B cell (primary cell): ENCODE measurements around the gene ZBTB44. TPM values are rescaled to one million over a fixed set of nuclear protein-coding genes. Genes with fewer than 3 reads are reported as not detected.

Experiments used
- ATAC-seq: fragments of 200-7000 bp; cut with Tn5 transposase; one replicate; pipeline ENCODE4 v1.10.0; 2021; ENCODE audit warnings: low read depth, mild to moderate bottlenecking, moderate number of reproducible peaks, moderate library complexity
- CTCF ChIA-PET: fragments of 350-600 bp; sonication (Branson Sonifier 250); formaldehyde crosslinking; loops from one replicate; lab custom pipeline; 2021; ENCODE audit warnings: antibody characterized with exemption, inconsistent platforms; lab: Charles Lee
- POLR2A ChIA-PET: fragments of 350-600 bp; sonication (Branson Sonifier 250); formaldehyde crosslinking; loops from one replicate; lab custom pipeline; 2021; ENCODE audit warnings: antibody characterized with exemption; lab: Charles Lee
- DNase-seq: peaks from one replicate; pipeline ENCODE4 v3.0.0; 2013
- H2AFZ ChIP-seq: 2 replicates; pipeline ENCODE4 v1.6.1; 2012; ENCODE audit warnings: mild to moderate bottlenecking, low read depth, low read length; ENCODE audit not compliant: insufficient read depth, poor library complexity, severe bottlenecking
- H3K27ac ChIP-seq, 2 donors: 1 replicate in 1 of 2; 2 replicates in 1 of 2; pipeline ENCODE4 v1.5.1; 2012 to 2013; ENCODE audit warnings: low read length in 2 of 2, mild to moderate bottlenecking in 2 of 2, moderate library complexity in 1 of 2
- H3K27me3 ChIP-seq, 4 experiments: fragments of 200-600 bp in 1 of 4; sonication (generic) in 1 of 4; replicated peaks in 1 of 4; 1 replicate in 2 of 4; 2 replicates in 2 of 4; pipeline versions ENCODE4 v1.6.1 to v1.7.0; 2013 to 2016; ENCODE audit warnings: low read length in 3 of 4, mild to moderate bottlenecking in 2 of 4, mixed read lengths in 1 of 4, moderate library complexity in 1 of 4; ENCODE audit not compliant: insufficient read depth in 4 of 4, control insufficient read depth in 3 of 4; ENCODE audit errors: control extremely low read depth in 1 of 4
- H3K36me3 ChIP-seq, 2 experiments: replicated peaks in 1 of 2; 1 replicate in 1 of 2; 2 replicates in 1 of 2; pipeline versions ENCODE4 v1.6.1 to v1.7.1; 2013; ENCODE audit warnings: low read length in 1 of 2; ENCODE audit not compliant: insufficient read depth in 2 of 2, control insufficient read depth in 1 of 2; ENCODE audit errors: control extremely low read depth in 1 of 2, extremely low read depth in 1 of 2
- H3K4me1 ChIP-seq, 2 donors: fragments of 200-600 bp in 1 of 2; sonication (generic) in 1 of 2; 1 replicate in 1 of 2; 2 replicates in 1 of 2; pipeline versions ENCODE4 v1.5.1 to v1.6.1; 2013 to 2017; ENCODE audit warnings: low read length in 2 of 2; ENCODE audit not compliant: control insufficient read depth in 2 of 2, insufficient read depth in 2 of 2
- H3K4me2 ChIP-seq: replicated peaks from 2 replicates; pipeline ENCODE3; 2012; ENCODE audit warnings: mild to moderate bottlenecking, low read depth, low read length; ENCODE audit not compliant: poor library complexity, severe bottlenecking
- H3K4me3 ChIP-seq, 5 experiments: fragments of 200-600 bp in 1 of 5; sonication (generic) in 1 of 5; 1 replicate in 3 of 5; 2 replicates in 2 of 5; pipeline versions ENCODE4 v1.5.1 to v1.7.0; 2011 to 2016; ENCODE audit warnings: low read length in 4 of 5, mild to moderate bottlenecking in 4 of 5, low read depth in 2 of 5, control low read depth in 1 of 5, moderate library complexity in 1 of 5; ENCODE audit not compliant: insufficient read depth in 1 of 5; ENCODE audit errors: control extremely low read depth in 1 of 5, extremely low read depth in 1 of 5
- H3K79me2 ChIP-seq: fragments of 200-600 bp; sonication (generic); one replicate; pipeline ENCODE4 v1.6.0; 2016; ENCODE audit warnings: low read length; ENCODE audit not compliant: control insufficient read depth, insufficient read depth
- H3K9ac ChIP-seq: fragments of 200-600 bp; sonication (generic); 2 replicates; pipeline ENCODE4 v1.6.1; 2017; ENCODE audit warnings: mild to moderate bottlenecking, low read length, moderate library complexity
- H3K9me3 ChIP-seq, 3 donors: one replicate each; pipeline versions ENCODE4 v1.6.1 to v1.7.1; 2013; ENCODE audit warnings: low read length in 2 of 3; ENCODE audit not compliant: control insufficient read depth in 2 of 3, insufficient read depth in 1 of 3; ENCODE audit errors: control extremely low read depth in 1 of 3
- H4K20me1 ChIP-seq: 2 replicates; pipeline ENCODE4 v1.6.0; 2012; ENCODE audit warnings: mild to moderate bottlenecking, low read length; ENCODE audit not compliant: insufficient read depth, control insufficient read depth, poor library complexity, severe bottlenecking
- H3K27ac Mint-ChIP-seq: one replicate; pipeline ENCODE4 v1.8.0; 2021; ENCODE audit warnings: mixed read lengths
- H3K27me3 Mint-ChIP-seq: one replicate; pipeline ENCODE4 v1.8.0; 2021; ENCODE audit warnings: mixed read lengths
- H3K4me1 Mint-ChIP-seq: one replicate; pipeline ENCODE4 v1.8.0; 2021; ENCODE audit warnings: mixed read lengths
- H3K4me3 Mint-ChIP-seq: one replicate; pipeline ENCODE4 v1.8.0; 2021; ENCODE audit warnings: mixed read lengths
- H3K9me3 Mint-ChIP-seq: one replicate; pipeline ENCODE4 v1.8.0; 2022; ENCODE audit warnings: mixed read lengths; ENCODE audit not compliant: insufficient read depth
- CTCF ChIP-seq: fragments of 200-600 bp; IDR thresholded peaks from one replicate; pipeline ENCODE4 v1.8.0; 2022; ENCODE audit warnings: antibody characterized with exemption, mild to moderate bottlenecking
- EZH2 ChIP-seq: IDR thresholded peaks from 2 replicates; pipeline ENCODE4 v1.6.1; 2012; ENCODE audit warnings: borderline replicate concordance, low read depth, mild to moderate bottlenecking, moderate library complexity, low read length; ENCODE audit not compliant: insufficient read depth, poor library complexity, severe bottlenecking
- WGBS: methylation state at CpG from one replicate; pipeline ENCODE4 v1.1.5; 2013; ENCODE audit warnings: missing lambda C conversion rate; ENCODE audit not compliant: insufficient coverage; 5-methylcytosine and 5-hydroxymethylcytosine counted together
- intact Hi-C: fragments of 100-400 bp; cut with micrococcal nuclease; formaldehyde crosslinking; loops from one replicate; pipeline ENCODE4 v1.10.0; 2022
- polyA plus RNA-seq: library from polyadenylated mRNA; depleted of rRNA; stranded (reverse); fragments of >200 nt; gene quantifications from 2 replicates; pipeline ENCODE4 v1.2.3, GENCODE V29; 2012
- total RNA-seq, 2 donors: library from RNA; stranded (reverse); fragments of 120-200 nt in 1 of 2; gene quantifications; 1 replicate in 1 of 2; 2 replicates in 1 of 2; pipeline versions ENCODE4 v1.2.3 to v1.2.4, GENCODE V29; 2013 to 2022

The ZBTB44 gene
- total and polyA plus RNA-seq, 2 donors (not counting 1 experiment from before 2014, with no cell fraction given) = 23.3 to 89.4 TPM

DNA sequence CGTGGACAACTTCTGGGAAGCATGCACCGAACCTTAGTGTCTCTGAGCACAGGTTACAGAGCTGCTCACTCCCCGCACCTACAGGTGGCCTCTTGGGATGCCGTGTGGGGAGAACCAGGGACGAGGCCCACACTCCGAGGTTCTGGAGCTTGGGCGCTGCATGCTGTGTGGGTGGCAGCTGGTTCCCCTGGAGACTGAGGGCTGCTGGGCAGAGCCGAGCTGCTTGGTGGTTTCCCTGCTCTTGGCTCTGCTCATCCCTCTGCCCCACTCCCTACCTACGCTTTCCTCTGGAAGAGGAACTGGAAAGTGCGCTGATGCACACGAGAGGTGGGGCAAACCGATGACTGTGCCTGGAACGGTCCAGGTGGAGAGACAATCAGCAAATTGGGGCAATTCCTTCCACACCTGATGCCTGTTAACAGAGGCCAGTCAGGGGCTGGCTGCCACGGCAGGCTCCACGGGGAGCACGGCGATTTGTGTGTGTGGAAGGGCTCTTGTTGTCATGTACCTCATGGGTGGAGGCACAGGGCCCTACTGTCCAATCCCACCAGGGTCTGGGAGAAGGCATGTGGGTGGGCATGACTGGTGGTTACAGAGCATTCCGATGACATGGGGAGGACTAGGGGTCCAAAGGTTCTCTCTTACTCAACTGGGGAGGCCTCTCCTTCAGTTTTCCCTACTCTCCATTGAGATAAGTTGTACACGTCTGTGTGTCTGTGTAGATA is 94.2 kb downstream of the ZBTB44 start:
- Mint-ChIP-seq H3K4me1 (no peaks in the 10 kb centered on the region), H3K4me3 (no peak overlapping the region), H3K27me3 (peaks cover 4% of the 10 kb centered on the region), H3K27ac (no peak overlapping the region), H3K9me3 (no peaks in the 10 kb centered on the region)
- H3K4me3 ChIP-seq = no peak overlapping the region
- ATAC-seq = no peak
- H3K79me2 ChIP-seq = no peaks in the 10 kb centered on the region
- intact Hi-C loops = no loop called here
- no peak overlapping the region for H2AFZ ChIP-seq
- H3K9me3 ChIP-seq = no peaks in the 10 kb centered on the region
- H3K27me3 ChIP-seq = no peaks in the 10 kb centered on the region
- H3K9ac ChIP-seq = no peak overlapping the region
- ChIA-PET CTCF (no interaction called here), POLR2A (no interaction called here)
- no peak overlapping the region for H3K27ac ChIP-seq
- H3K4me1 ChIP-seq = no peaks in the 10 kb centered on the region
- H4K20me1 ChIP-seq = no peaks in the 10 kb centered on the region
- no peak for TF ChIP-seq EZH2
- TF ChIP-seq CTCF = no peak
- no peaks in the 10 kb centered on the region for H3K36me3 ChIP-seq
- H3K4me2 ChIP-seq = no peak overlapping the region
- no peak for DNase-seq
- WGBS = 83% methylated on average over 16 of the region's 19 CpGs

DNA sequence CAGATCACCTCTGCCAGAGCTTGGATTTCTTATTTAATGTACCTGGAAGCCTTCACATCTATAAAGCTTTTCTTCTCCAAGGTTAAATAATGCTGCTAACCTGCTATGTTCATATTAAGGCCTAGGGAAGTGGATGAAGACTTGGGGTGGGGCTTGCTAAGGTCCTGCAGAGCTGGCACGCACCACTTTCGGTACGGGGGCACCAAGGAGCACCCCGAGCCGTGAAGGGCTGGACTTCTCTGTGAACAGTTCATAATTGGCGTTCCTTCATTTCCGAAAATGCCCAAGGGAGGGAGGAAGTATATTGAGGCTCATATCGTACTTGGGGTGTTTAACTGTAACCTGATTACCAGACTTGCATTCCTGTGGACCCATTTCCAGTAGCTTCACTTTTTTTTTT is 95.6 kb downstream of the ZBTB44 start:
- H3K36me3 ChIP-seq = no peaks in the 10 kb centered on the region
- ATAC-seq (no peak), DNase-seq (no peak)
- no peaks in the 10 kb centered on the region for H4K20me1 ChIP-seq
- Mint-ChIP-seq H3K4me3 (no peak overlapping the region), H3K4me1 (no peaks in the 10 kb centered on the region), H3K9me3 (no peaks in the 10 kb centered on the region), H3K27me3 (peaks cover 4% of the 10 kb centered on the region), H3K27ac (no peak overlapping the region)
- H3K4me3 ChIP-seq = no peak overlapping the region
- H3K9me3 ChIP-seq = no peaks in the 10 kb centered on the region
- H3K79me2 ChIP-seq = no peaks in the 10 kb centered on the region
- WGBS = 100% methylated on average over 1 of the region's 8 CpGs
- H3K4me1 ChIP-seq = no peaks in the 10 kb centered on the region
- CTCF ChIA-PET = no interaction called here
- POLR2A ChIA-PET = no interaction called here
- no peak overlapping the region for H3K9ac ChIP-seq
- no peaks in the 10 kb centered on the region for H3K27me3 ChIP-seq
- no peak overlapping the region for H3K27ac ChIP-seq
- no peak for TF ChIP-seq EZH2
- TF ChIP-seq CTCF = no peak
- no peak overlapping the region for H3K4me2 ChIP-seq
- intact Hi-C loops = no loop called here
- H2AFZ ChIP-seq = no peak overlapping the region
